Stimulated activated CD4-positive, alpha-beta T cell treated with anti-CD3 and anti-CD28 coated beads, Interleukin-2, amount 100 ng/mL, for 24 hours (primary cell): ENCODE measurements around the gene RANGRF.
A peak's percentile ranks its signal among the peaks of the same experiment; 100 is the strongest.

Experiments
- DNase-seq, 2 donors: peaks; one replicate each; pipeline ENCODE4 v3.0.0-alpha.2; 2020

RANGRF gene

DNA sequence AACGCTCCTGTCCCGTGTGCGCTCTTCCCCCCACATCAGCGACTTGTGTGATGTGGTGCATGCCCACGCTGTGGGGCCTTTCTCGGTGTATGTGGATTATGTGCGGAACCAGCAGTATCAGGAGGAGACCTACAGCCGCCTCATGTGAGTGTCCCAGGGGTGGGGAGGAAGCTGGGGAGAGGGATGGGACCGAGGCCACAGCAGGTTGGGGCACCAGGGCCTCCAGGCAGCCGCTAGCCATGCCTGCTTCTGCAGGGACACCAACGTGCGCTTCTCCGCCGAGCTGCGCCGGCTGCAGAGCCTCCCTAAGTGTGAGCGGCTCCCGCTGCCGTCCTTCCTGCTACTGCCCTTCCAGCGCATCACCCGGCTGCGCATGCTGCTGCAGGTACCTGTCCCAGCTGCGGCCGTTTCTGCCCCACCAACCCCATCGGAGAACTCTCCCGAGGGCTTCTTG lies 27.3 kb downstream of the RANGRF start:
- DNase-seq = no peak

DNA sequence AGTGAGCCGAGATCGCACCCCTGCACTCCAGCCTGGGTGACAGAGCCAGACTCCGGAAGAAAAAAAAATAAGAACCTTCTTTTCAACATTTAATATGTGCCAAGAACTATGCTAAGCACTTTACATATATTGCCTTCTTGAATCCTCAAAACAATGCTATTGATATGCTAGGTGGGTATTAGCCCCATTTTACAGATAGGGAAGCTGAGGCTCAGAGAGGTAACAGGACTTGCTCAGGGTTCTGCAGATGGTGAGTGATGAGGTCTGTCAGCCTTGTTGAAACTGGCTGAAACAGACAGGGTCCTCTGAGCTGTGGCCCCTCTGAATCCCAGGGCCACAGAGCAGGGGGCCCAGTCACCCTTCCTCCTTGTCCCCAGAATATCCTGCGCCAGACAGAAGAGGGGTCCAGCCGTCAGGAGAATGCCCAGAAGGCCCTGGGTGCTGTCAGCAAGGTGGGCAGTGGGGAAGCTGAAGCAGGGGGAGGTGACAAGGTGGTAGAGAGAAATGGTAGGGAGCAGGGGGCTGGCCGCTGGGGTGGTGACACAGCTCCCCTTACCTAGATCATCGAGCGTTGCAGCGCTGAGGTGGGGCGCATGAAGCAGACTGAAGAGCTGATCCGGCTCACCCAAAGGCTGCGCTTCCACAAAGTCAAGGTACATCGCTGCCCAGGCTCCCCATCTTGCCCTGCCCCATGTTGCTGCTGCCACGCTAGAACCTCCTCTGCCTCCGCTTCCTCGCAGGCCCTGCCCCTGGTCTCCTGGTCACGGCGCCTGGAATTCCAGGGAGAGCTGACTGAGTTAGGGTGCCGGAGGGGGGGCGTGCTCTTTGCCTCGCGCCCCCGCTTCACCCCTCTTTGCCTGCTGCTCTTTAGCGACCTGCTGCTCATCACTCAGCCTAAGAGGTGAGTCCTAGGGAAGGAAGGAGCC lies 29.8 kb downstream of the RANGRF start:
- DNase-seq = no peak

DNA sequence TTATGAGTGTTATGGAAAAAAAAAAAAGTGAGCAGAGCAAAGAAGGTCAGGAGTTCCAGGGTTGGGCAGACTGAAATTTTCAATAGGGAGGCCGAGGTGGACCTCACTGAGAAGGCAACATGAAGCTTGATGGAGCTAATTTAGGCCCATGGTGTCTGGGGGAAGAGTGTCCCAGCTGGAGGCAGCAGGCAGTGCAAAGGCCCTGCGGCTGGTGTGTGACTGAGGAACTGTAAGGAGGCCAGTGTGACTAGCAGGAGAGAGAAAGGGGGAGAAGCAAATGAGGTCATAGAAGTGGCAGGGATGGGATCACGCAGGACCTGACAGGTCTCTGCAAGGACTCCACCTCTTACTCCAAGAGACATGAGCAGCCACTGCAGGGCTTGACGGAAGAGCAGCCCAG lies 31.8 kb downstream of the RANGRF start:
- no peak for DNase-seq

DNA sequence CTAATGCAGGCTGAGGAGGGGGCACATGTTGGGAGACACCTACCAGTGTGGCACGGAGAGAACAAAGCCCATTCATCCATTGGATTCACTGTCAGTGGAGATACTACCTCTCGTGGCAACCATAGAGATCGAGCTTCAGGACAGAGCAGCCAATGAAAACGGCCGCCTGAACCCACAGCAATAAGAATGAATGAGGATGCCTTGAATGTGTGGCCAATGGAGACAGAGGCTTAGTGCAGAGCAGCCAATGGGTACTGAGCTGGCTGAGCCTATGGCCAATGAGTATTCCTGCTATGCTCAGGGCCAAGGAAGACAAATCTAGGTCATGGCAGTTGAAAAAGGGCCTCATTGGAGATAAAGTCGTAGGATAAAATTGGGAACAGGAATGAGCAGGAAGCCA lies 32.5 kb downstream of the RANGRF start:
- no peak for DNase-seq

DNA sequence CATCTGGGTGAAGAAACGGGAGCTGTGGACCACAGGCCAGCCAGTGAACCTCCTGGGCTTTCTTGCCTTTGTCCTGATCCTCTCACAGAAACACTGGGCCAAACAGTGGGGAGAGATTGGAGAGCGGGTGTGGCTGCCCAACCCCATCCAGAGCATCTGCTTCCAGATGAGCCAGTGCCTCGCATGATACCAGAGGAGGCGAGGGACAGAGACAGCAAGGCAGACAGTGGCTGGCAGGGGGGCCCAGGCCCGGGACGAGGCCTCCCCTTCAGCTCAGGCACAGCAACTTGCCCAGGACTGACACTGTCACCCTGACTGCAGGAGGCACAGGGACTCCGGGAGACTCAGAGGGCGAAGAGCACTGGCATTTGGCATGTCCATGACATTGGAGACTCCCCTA lies 33.6 kb downstream of the RANGRF start:
- no peak for DNase-seq

DNA sequence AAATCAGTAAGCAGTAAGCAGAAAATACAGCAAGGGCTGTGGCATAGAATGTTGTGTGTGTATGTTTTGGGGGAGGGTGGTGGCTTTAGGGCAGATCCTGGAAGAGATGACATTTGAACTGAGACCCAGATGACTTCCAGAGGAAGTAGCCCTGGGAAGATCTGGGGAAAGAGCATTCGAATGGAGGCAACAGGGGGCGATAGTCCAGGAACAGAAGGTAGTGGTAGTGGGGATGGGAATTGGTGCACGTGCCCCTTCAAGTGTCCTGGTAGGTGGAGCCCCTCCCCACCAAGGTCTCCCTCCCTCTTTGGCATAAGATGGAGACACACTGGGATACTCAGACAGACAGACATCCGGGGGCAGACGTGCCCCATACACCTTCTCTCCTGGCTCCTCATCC lies 35.7 kb downstream of the RANGRF start:
- no peak for DNase-seq

DNA sequence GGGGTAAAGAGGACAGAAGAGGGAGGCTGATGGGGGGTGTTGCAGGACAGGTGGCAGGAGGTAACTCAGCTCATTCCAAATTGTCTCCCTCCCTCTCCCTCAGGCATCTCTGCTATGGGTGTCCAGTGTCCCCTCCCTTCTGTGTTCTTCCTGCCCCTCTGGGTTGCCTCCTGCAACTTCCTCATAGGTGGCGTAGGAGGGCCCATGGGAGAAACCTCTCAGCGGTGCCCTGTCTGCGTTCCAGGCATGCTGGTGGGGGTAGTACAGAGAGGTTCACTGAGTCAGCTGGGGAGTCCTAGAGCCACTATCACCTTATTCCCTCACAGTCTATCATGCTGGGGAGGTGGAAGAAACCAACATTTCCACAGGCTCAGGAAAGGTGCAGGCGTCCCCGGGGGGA lies 36.5 kb downstream of the RANGRF start:
- no peak for DNase-seq

DNA sequence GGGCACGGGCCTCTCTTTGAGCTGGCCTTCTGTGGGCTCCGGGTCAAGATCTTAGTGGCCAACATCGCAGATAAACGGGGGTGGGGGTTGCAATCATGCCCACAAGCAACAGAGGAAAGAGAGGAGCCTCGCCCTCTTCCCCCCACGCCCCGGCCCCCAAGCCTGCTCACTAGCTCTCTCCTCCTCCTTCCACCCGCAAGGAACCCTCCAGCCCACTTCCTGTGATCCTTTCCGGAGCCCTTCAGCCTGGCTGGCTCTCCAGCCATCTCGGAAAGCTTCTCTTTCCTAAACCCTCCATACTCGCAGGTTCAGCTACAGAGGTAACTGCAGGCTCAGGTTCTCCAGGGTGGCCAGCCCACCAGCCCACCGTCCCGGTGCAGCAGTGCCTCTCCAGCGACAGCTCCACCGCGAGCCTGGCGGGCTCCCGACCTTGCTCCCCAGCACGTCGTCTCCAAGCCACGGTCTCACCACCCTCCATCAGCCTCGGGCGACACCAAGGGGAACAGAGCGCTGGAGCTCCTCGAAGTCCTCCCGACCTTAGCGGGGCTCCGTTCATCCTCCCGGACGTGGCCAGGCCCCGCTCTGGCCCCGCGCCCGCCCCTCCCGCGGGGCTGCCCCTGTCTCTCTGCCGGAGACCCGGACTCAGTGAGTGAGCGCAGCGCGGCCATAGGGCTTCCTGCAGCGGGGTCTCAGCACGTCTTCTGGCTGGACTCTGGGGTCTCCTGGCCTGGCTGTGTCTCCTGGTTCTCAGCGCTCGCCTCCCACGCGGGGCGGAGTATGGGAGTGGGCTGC lies 38.2 kb downstream of the RANGRF start:
- DNase-seq = peak in 1 of 2 donors; percentile 40

DNA sequence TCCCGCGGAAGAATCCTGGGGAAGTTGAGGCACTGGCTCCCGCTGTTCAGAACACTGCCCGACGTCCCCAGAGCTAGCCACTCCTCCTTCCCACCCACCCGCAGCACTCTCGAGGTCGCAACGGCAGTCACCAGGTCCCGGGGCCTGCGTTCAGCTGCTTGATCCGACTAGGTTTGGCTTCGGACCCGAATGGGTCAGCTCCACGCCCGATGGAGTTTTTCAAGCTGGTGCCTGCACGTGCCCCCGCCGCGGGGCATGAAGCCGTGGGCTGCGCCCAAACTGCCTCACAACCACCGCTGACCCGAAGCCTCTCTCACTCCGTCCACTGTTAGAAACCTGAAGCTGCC lies 38.8 kb downstream of the RANGRF start:
- no peak for DNase-seq

DNA sequence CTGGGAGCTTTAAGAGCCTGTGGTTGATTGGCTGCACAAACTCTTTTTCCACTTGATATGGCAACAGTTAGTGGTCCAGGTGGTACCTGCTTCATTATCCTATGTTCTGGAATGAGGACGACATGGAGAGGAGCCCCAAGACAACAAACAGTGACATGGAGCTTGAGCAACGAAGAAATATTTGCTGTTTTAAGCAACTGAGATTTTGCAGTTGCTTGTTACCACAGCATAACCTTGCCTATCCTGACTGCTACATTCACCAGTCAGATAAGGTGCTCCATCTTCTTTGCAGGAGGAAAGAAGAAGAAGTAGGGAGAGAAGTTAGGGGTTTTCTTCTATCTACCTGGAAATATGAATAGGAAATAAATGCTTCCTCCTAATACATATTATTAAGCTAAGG lies 43.7 kb downstream of the RANGRF start:
- DNase-seq = no peak

DNA sequence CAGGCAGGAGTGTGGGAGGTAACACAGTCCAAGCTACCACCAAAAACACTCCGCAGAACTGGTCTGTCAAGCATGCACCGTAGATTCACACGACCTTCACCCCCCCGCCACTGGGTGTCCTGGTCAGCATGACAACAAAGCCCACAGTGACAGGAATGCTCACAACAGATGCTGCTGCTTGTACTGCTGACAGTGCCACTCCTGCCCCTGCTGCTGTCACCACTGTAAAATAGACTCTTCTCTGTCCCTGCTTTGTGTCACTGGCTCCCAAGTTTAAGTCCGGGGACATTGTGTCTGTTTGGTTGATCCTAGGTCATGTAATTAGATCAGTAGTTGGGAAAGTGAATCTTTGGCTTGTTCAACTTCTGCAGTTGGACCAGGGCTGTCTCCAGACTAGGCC lies 44.2 kb downstream of the RANGRF start:
- no peak for DNase-seq

DNA sequence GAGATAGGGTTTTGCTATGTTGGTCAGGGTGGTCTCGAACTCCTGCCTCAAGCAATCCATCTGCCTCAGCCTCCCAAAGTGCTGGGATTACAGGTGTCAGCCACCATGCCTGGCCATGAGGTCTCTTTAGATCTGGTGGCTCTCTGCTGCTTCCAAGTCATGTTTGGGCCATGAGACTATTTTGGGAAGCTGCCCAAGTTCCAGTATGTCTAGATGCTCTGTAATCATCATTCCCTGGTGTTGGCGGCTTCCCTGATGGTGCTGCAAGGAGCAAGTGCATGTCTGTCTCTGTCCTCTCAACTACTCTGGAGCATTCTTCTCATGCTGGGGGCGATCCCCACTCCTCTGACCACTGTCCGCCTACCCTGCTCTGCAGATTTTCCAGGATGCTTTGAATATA lies 44.8 kb downstream of the RANGRF start:
- no peak for DNase-seq

DNA sequence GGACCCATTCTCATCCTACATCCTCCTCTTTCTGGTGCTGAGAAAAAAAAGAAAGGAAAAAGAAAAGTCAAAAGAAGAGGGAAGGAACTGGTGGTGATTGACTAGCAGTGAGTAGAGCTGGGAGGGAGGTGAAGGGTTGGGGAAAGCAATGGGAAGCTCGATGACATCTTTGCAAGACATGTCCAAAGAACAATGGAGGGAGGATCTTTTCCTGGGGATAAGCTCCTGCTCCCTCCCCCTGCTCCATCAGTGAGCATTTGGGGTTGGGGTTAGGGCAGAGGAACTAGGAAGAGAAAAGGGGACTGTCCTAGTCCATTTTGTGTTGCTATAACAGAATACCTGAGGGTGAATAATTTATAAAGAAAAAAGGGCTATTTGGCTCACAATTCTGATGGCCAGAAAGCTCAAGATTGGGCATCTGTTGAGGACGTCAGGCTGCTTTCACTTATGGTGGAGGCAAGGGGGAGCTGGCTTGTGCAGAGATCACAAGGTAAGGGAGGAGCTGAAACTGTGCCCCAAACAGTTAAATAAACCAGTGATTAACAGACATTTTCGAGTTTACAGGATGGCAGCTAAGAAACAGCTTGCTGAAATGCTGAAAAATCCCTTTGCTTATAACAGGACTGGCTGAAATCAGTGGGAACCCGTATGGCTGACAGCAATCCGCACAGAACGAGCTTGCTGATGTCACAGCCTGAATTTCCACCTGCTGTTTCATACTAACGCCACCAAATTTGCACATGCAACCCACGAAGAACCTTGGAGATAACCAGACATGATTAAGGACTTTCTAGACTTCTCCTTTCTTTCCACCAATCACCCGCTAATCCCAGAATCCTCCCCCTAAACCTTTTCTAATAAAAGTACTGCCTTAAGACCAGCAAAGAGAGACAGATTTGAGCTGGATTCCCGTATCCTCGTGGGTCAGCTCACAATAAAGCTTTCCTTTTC lies 49.6 kb downstream of the RANGRF start:
- no peak for DNase-seq

DNA sequence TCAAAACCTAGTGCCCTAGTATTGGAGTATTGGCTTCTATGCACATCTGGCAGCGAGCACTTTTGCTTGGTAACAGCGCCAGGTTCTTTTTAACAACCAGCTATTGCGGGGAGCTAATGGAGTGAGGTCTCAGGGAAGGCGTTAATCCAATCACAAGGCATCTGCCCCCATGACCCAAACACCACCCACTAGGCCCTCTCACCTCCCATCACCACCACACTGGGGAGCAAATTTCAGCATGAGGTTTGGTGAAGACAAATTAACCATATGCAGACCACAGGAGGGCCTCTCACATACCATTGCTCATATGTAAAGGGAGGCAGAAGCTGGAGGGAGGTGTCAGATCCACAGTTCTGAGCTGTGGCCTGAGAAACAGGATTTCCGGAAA lies 50.3 kb downstream of the RANGRF start:
- DNase-seq = no peak

DNA sequence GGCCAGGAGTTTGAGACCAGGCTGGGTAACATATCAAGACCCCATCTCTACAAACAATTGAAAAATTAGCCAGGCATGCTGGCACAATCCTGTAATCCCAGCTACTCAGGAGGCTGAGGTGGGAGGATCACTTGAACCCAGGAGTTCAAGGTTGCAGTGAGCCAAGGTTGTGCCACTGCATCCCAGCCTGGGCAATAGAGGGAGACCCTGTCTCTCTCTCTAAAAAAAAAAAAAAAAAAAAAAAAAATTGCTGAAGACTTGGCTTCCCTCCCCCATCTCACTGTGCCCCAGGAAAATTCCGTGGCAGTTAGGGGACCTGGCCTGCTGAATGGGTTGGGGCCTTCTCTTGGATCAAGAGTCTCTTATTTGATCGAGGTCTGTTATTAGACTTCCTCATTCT lies 51.1 kb downstream of the RANGRF start, which contains the start of gene ODF4:
ODF4 (plus strand) TSS at position 301 of the 400 bp plus-strand sequence. CDS start 212 bp downstream, outside the sequence.
- no peak for DNase-seq
